Stimulated activated CD8-positive, alpha-beta memory T cell treated with anti-CD3 and anti-CD28 coated beads, Interleukin-15, amount 100 ng/mL, for 1 hour (primary cell): ENCODE results near the gene ZNF516.
"Not testable (repeated sequence)": the region's sequence is repeated elsewhere in the genome, so short reads cannot be mapped to it uniquely, and the experiment has no call there.

Experiments
- DNase-seq: peaks from one replicate; pipeline ENCODE4 v3.0.0-alpha.2; 2020; ENCODE audit warnings: low read depth

The ZNF516 gene

GRCh38 chr18:76495006-76495370 is at the start of gene ZNF516:
Gene ZNF516 (minus strand): TSS chr18:76495242. CDS start chr18:76443054, 52,188 bp downstream.
- DNase-seq = no peak

DNA sequence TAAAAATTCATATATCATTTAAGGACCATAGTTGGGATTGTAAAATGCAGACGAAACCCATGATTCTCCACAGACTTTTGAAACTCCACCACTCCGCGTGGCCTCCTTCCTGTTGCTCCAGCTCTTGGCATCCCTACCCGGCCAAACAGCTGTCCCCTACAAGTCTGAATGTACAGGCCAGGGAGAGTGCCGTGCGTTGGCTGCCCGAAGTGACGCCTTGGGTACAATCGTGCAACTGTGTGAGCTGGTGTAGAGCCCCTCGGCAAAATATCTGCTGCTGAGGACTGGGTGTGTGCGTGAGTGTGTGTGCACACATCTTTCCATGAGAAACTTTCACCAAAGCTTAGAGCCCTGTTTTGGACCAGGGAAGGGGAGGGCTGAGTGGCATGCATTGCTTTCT is 43.8 kb upstream of the ZNF516 start:
- DNase-seq = no peak

DNA sequence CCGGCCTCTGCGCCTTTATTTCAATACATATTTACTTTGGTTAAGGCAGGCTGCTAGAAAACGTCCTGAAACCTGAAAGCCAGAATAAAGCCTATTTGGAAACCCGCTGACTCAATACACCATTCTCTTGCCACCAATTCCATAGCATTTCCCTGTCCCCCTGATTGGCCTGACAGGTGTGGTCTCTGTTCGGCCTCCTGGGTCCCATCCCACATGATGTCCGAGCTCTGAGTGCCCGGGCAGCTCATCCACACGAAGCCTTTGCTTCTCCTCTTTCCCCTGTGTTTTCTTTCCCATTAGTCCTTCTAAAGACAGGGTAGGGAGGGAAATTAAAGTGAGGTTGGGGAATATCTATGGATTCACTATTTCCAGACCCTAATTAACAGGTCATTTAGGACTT is 42.6 kb upstream of the ZNF516 start:
- DNase-seq = no peak

DNA sequence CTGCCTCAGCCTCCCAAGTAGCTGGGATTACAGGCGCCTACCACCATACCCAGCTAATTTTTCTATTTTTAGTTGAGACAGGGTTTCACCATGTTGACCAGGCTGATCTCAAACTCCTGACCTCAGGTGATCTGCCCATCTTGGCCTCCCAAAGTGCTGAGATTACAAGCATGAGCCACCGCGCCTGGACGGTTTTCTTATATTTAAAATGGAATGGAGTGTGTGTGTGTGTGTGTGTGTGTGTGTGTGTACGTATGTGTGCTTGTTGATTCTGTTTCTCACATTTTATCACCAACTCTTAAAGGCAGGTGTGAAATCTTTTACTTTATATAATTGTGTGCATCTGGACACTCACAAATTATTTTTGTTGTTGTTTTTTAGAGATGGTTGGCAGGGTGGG is 41.6 kb upstream of the ZNF516 start:
- not testable (repeated sequence) for DNase-seq

GRCh38 chr18:76532875-76533274 is 37.8 kb upstream of the ZNF516 start:
- DNase-seq = no peak

DNA sequence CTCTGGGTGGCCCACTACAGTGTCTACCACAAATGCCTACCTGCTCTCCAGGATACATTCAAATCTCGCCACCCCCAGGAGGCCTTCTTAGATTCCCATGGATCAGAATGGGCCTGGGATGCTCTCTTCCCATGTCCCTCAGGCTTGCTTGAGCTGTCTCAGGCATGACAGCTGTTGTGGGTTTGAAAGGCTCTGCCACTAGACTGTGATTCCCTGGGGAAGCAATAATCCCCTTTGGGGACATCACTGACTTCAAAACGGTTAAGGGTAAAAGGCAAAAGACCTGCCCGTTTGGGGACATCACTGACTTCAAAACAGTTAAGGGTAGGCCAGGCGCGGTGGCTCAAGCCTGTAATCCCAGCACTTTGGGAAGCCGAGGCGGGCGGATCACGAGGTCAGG is 35.8 kb upstream of the ZNF516 start:
- no peak for DNase-seq

DNA sequence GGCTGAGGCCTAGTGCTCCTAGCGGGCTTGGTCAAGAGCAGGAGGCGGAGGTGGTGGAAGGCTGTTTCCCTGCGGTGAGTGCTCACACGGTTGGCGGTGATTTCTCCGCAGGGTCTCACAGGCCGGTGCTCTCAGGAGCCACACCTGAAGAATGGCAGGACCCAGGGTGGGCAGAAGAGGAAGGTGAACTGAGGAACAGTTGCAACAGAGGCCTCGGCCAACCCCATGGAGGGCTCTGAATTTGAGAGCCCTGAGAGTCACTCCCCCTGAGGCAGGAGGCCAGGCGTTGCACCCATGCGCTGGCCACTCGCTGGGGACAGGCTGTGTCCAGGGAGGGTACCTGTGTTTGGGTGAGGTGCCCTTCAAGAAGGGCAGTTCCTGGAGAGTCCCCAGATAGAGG is 35.3 kb upstream of the ZNF516 start:
- no peak for DNase-seq

DNA sequence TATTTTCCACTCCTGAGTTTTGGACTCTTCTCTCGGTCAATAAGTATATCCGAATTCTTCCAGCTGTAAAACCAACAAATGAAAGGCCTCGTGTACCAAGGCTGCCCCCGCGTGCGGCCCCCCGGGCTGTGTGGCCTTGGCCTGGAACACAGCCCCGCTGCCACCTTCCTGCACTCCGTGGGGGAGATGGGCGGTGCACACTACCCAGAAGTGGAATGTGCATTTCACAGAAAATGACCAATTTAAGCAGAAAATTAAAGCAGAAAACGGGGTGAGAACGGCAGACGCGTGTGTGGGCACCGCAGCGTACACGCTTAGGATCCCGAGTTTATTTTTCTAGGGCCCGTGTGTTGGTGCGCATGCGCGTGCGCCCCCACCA is 34.4 kb upstream of the ZNF516 start:
- no peak for DNase-seq

DNA sequence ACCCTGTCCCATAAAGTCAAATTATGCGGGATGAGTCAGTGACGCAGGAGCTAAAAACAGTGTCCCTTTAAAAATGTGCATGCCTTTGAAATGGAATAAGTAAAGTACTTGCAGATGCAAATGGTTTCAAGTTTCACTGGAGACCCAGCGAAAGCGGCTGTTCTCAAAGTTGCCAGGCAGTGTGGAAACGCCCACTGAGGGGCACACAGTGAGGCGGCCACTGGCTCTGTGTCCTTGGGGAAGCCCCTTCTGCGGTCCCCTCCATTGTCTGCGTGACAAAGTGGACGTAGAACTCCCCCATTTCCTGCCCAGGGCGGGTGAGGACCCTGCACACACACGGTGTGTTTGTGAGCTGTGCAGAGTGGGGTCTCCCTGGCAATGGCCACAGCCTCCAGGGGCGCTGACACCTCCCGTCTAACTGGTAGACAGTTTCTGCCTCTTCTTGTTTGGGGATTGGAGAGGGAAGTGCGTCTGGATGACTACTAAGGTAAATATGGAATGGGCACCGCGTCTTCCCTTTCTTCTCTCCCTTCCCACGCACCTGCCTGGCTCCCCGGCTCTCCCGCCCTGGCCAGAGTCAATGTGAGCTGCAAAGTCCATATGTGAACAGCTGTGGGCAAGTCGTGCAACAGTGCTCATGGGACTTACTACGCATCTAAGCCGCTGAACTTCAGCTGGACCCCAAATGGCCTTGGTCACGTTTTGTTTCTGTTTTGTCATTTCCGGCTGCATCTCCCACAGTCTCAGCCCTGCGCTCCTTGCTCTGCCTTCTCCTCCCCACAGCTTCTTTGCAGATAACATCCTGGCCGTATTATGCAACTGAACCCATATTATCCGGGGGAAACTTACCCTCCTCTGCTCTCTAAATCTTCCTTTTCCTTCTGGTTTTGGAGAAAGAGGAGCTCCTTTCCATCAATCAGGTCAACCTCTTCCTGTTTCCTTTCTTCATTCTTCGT is 33.7 kb upstream of the ZNF516 start:
- no peak for DNase-seq

DNA sequence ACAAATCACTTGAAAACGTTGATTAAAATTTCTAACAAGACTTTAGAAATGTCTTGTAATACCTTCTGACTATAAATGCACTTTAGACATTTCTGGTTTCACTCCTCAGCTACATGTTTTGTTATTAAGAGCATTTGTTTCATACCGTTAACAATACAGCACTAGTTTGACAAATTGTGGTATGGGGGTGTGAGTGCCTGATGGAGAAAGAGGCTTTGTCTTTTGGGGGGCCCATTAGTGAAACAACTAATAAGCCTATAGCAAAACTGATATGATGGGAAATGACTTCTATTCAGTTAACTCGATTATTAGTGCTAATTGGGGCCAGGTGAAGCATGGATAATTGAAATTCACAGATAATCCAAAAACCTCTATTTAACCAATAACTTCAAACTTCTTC is 30.9 kb upstream of the ZNF516 start:
- DNase-seq = no peak

GRCh38 chr18:76524900-76525698 is 30.1 kb upstream of the ZNF516 start:
- no peak for DNase-seq

- no peak for DNase-seq
Measured at GRCh38 chr18:76524477-76524876, 29.4 kb upstream of the ZNF516 start.

GRCh38 chr18:76522551-76522950 is 27.5 kb upstream of the ZNF516 start:
- DNase-seq = no peak

- no peak for DNase-seq
Measured at GRCh38 chr18:76522122-76522503, 27.1 kb upstream of the ZNF516 start.

GRCh38 chr18:76521417-76522121 is 26.5 kb upstream of the ZNF516 start:
- DNase-seq = no peak

DNA sequence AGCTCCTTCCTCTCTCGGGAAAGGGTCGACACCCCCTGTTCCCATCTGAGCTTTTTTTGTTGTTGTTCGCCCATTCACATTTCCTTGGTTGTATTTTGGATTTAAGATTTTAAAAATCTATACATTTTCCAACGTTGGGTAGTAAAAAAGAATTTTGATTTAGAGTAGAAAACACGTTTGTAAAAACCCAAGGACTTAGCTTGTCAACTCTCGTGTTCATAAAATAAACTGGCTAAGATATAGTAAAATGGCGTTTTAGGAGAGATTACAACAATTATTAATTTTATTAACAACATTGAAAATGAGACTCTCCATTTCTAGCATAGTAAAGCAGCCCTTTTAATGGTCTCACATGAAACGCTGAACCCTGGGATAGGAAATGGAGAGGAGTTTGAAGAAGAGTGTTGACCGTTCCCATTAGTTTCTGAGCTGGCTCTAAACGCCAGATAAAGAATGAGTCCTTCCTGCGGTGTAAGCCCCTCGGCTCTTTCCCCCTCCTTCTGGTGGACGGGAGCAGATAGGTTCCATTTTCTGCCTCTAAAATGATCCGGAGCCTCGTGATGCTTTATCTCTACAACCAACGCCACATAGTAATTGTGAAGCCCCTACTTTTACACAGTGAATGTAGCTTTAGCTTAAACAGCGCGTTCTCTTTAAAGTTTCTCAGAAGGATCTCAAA is 24.0 kb upstream of the ZNF516 start:
- DNase-seq = no peak

DNA sequence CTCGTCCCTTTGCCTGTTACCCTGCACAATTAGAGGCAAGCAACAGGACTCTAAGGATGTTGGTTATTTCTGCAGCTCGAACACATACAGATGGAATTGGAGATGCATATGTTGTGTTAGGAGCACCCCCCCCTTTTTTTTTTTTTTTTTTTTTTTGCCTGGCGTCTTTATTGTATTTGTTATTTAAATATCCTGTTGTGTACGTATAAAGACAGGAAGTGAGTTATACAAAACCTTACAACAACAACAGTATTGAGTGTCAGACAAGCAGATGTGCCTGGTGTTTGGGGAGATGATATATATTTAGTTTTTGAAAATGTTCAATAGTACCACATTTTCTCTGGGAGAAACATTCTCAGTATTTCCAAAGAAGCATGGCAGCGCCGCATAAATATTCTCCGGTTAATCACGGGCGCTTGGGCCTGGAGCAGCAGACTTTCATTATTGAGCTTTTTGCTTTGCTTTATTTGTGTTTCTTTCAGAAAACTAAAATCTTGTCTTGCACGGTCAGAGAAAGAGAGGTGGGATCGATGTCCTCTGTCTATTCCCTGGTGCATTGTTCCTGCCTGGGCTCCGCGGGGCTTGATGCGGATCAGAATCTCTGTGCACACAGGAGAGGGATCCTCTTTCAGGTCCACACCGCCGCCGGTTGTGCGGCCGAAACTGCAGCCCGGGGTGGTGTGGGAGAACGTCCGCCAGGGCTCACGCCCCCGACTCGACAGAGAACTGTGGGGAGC is 23.2 kb upstream of the ZNF516 start:
- DNase-seq = no peak

GRCh38 chr18:76515576-76515975 is 20.5 kb upstream of the ZNF516 start:
- no peak for DNase-seq

DNA sequence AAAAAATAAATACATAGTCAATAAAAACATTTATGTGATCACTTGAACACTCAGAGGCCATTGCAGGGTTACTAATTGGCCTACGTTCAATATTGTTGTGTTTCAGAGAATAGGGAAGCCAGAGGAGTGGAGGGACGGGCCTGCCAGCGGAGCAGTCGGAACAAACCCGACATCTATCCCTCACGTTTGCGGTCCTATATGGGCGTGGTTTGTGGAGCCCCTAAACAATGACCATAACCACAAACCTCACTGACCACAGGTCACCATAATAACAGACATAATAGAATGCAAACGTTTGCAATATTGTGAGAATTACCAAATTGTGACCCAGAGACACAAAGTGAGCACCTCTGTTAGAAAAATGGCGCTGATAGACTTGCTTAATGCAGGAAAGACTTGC is 19.5 kb upstream of the ZNF516 start:
- DNase-seq = no peak

GRCh38 chr18:76507830-76508385 is 12.9 kb upstream of the ZNF516 start:
- DNase-seq = no peak
